C4-2B (cell line): ENCODE results near the gene SLC35F6.

Experiments
- ZFX ChIP-seq: fragments of 450-650 bp; IDR thresholded peaks from 2 replicates; pipeline ENCODE4 v1.6.1; 2017
- TF ChIP-seq, protein P1 (sequence below): fragments of 450-650 bp; conservative IDR thresholded peaks from 2 replicates; pipeline ENCODE4 v1.5.1; 2017; ENCODE audit warnings: mild to moderate bottlenecking

DNA sequence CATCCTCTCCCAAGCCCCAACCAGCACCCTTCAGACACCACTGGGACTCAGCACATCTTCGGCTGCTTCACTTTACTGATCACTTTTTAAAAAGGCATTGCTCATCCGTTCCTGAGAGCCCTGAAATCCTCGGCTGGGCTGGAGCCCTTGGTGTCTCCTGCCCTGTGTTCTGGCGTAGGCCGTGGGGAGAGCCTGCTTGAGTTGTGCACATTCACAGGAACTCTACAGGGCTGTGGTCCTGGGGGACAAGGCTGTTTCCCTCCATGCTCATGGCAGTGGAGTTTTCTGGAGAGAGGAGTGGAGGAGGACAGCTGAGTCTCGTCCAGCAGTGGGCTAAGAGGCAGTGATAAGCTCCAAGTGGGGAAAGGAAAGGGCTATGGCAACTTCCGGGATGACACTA, 37.7 kb downstream of the SLC35F6 start:
- TF ChIP-seq, protein P1, sequence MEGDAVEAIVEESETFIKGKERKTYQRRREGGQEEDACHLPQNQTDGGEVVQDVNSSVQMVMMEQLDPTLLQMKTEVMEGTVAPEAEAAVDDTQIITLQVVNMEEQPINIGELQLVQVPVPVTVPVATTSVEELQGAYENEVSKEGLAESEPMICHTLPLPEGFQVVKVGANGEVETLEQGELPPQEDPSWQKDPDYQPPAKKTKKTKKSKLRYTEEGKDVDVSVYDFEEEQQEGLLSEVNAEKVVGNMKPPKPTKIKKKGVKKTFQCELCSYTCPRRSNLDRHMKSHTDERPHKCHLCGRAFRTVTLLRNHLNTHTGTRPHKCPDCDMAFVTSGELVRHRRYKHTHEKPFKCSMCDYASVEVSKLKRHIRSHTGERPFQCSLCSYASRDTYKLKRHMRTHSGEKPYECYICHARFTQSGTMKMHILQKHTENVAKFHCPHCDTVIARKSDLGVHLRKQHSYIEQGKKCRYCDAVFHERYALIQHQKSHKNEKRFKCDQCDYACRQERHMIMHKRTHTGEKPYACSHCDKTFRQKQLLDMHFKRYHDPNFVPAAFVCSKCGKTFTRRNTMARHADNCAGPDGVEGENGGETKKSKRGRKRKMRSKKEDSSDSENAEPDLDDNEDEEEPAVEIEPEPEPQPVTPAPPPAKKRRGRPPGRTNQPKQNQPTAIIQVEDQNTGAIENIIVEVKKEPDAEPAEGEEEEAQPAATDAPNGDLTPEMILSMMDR, result no peak
- TF ChIP-seq ZFX, result no peak
